Right lobe of liver (tissue), 4 donors: ENCODE results near the gene CARMIL1.

Source experiments
- POLR2A ChIP-seq: fragments of 450-650 bp; IDR thresholded peaks from one replicate; pipeline ENCODE4 v1.6.1; 2017; ENCODE audit warnings: antibody characterized with exemption, mild to moderate bottlenecking
- TF ChIP-seq, protein P1 (sequence below), 4 donors: fragments of 200-600 bp in 3 of 4; fragments of 450-650 bp in 1 of 4; IDR thresholded peaks; one replicate each; pipeline versions ENCODE4 v1.5.1 to v1.8.0; 2016 to 2022; ENCODE audit warnings: antibody characterized with exemption in 4 of 4, mild to moderate bottlenecking in 2 of 4
- donor health status: DM: no; HTN: no; CAD: no.
- donor health status: DM: no; HTN: no; CAD: no.
- donor health status: DM: no; HTN: yes; CAD: no.

GRCh38 chr6:25377664-25378063 is 98.5 kb downstream of the CARMIL1 start:
- no peak for TF ChIP-seq POLR2A
- TF ChIP-seq, protein P1, sequence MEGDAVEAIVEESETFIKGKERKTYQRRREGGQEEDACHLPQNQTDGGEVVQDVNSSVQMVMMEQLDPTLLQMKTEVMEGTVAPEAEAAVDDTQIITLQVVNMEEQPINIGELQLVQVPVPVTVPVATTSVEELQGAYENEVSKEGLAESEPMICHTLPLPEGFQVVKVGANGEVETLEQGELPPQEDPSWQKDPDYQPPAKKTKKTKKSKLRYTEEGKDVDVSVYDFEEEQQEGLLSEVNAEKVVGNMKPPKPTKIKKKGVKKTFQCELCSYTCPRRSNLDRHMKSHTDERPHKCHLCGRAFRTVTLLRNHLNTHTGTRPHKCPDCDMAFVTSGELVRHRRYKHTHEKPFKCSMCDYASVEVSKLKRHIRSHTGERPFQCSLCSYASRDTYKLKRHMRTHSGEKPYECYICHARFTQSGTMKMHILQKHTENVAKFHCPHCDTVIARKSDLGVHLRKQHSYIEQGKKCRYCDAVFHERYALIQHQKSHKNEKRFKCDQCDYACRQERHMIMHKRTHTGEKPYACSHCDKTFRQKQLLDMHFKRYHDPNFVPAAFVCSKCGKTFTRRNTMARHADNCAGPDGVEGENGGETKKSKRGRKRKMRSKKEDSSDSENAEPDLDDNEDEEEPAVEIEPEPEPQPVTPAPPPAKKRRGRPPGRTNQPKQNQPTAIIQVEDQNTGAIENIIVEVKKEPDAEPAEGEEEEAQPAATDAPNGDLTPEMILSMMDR (IDR thresholded peaks at IDR 0.05) = no peak
